ENCODE data around the gene GNB4. TPM values are rescaled to one million over a fixed set of nuclear protein-coding genes. Genes with fewer than 3 reads are reported as not detected.
A peak's percentile ranks its signal among the peaks of the same experiment; 100 is the strongest.

The GNB4 gene
- total RNA-seq, result 10.9 and 15.8 TPM in 2 replicates

- peak within 1 kb of the TSS; percentile 62 for H3K4me3 ChIP-seq (ENCODE audit: low read depth, low read length)
- no peak for FAIRE-seq
- no peaks in the 10 kb centered on the region for H3K36me3 ChIP-seq (ENCODE audit: control insufficient read depth, insufficient read depth, low read length)
- no peaks in the 10 kb centered on the region for H3K27me3 ChIP-seq (ENCODE audit: control insufficient read depth, insufficient read depth, low read length)
- peak; percentile 55 for DNase-seq (ENCODE audit: low read depth)
- TF ChIP-seq CTCF (IDR thresholded peaks at IDR 0.05; ENCODE audit: insufficient read depth, low read length, severe bottlenecking), result no peak
Observed at GRCh38 chr3:179451265-179452175, at the start of gene GNB4. Gene GNB4 (minus strand): TSS chr3:179451470. CDS start chr3:179426200, 25,270 bp downstream.

- H3K27me3 ChIP-seq (ENCODE audit: control insufficient read depth, insufficient read depth, low read length), result no peaks in the 10 kb centered on the region
- TF ChIP-seq CTCF (IDR thresholded peaks at IDR 0.05; ENCODE audit: insufficient read depth, low read length, severe bottlenecking), result no peak
- FAIRE-seq (no peak), DNase-seq (ENCODE audit: low read depth) (no peak)
- H3K4me3 ChIP-seq (ENCODE audit: low read depth, low read length), result no peak overlapping the region
- H3K36me3 ChIP-seq (ENCODE audit: control insufficient read depth, insufficient read depth, low read length), result no peaks in the 10 kb centered on the region
Observed at GRCh38 chr3:179495483-179495882, 44.2 kb upstream of the GNB4 start.

- no peak for TF ChIP-seq CTCF (IDR thresholded peaks at IDR 0.05; ENCODE audit: insufficient read depth, low read length, severe bottlenecking)
- Histone ChIP-seq H3K36me3 (ENCODE audit: control insufficient read depth, insufficient read depth, low read length) (no peaks in the 10 kb centered on the region), H3K4me3 (ENCODE audit: low read depth, low read length) (no peak overlapping the region), H3K27me3 (ENCODE audit: control insufficient read depth, insufficient read depth, low read length) (no peaks in the 10 kb centered on the region)
- DNase-seq (ENCODE audit: low read depth) (no peak), FAIRE-seq (no peak)
Observed at GRCh38 chr3:179493260-179493659, 42.0 kb upstream of the GNB4 start.

GRCh38 chr3:179488213-179488612 is 36.9 kb upstream of the GNB4 start:
- Histone ChIP-seq H3K36me3 (ENCODE audit: control insufficient read depth, insufficient read depth, low read length) (no peaks in the 10 kb centered on the region), H3K4me3 (ENCODE audit: low read depth, low read length) (no peak overlapping the region), H3K27me3 (ENCODE audit: control insufficient read depth, insufficient read depth, low read length) (no peaks in the 10 kb centered on the region)
- TF ChIP-seq CTCF (IDR thresholded peaks at IDR 0.05; ENCODE audit: insufficient read depth, low read length, severe bottlenecking), result no peak
- FAIRE-seq (no peak), DNase-seq (ENCODE audit: low read depth) (no peak)

- no peak for FAIRE-seq
Observed at GRCh38 chr3:179486806-179487205, 35.5 kb upstream of the GNB4 start.

More at GRCh38 chr3:179486806-179487205, 35.5 kb upstream of the GNB4 start:
- no peaks in the 10 kb centered on the region for H3K27me3 ChIP-seq (ENCODE audit: control insufficient read depth, insufficient read depth, low read length)
- H3K36me3 ChIP-seq (ENCODE audit: control insufficient read depth, insufficient read depth, low read length), result no peaks in the 10 kb centered on the region
- no peak for TF ChIP-seq CTCF (IDR thresholded peaks at IDR 0.05; ENCODE audit: insufficient read depth, low read length, severe bottlenecking)
- no peak overlapping the region for H3K4me3 ChIP-seq (ENCODE audit: low read depth, low read length)
- DNase-seq (ENCODE audit: low read depth), result no peak
